A172 (cell line): ENCODE results near the gene DIAPH3. TPM values are rescaled to one million over a fixed set of nuclear protein-coding genes. Genes with fewer than 3 reads are reported as not detected.
A peak's percentile ranks its signal among the peaks of the same experiment; 100 is the strongest.
"Not testable (repeated sequence)": the region's sequence is repeated elsewhere in the genome, so short reads cannot be mapped to it uniquely, and the experiment has no call there.

Experiments
- DNase-seq: peaks from one replicate; pipeline ENCODE4 v3.0.0-alpha.2; 2015; ENCODE audit warnings: low spot score
- total RNA-seq: library from RNA; depleted of rRNA; stranded (reverse); fragments of >200 nt; shearing (Covaris generic); gene quantifications from 2 replicates; pipeline ENCODE4 v1.2.3, GENCODE V29; 2014; rRNA removed

DIAPH3 gene
- total RNA-seq = 25.6 and 27.1 TPM in 2 replicates

GRCh38 chr13:60163478-60164233 is at the start of gene DIAPH3:
TSS of gene DIAPH3 (minus strand) at chr13:60163928. CDS start at chr13:60163766, 162 bp downstream.
- DNase-seq = peak; percentile 93

- DNase-seq = no peak
Observed at GRCh38 chr13:60213236-60213744, 49.6 kb upstream of the DIAPH3 start.

- no peak for DNase-seq
Observed at GRCh38 chr13:60211548-60211947, 47.8 kb upstream of the DIAPH3 start.

- DNase-seq = no peak
Observed at GRCh38 chr13:60210510-60211330, 47.0 kb upstream of the DIAPH3 start.

GRCh38 chr13:60205499-60205898 is 41.8 kb upstream of the DIAPH3 start:
- DNase-seq = not testable (repeated sequence)

GRCh38 chr13:60201286-60201685 is 37.6 kb upstream of the DIAPH3 start:
- DNase-seq = no peak

GRCh38 chr13:60195893-60196292 is 32.2 kb upstream of the DIAPH3 start:
- DNase-seq = not testable (repeated sequence)

GRCh38 chr13:60182907-60183306 is 19.2 kb upstream of the DIAPH3 start:
- DNase-seq = no peak

- no peak for DNase-seq
Observed at GRCh38 chr13:60178327-60178726, 14.6 kb upstream of the DIAPH3 start.

- no peak for DNase-seq
Observed at GRCh38 chr13:60175571-60175970, 11.8 kb upstream of the DIAPH3 start.

GRCh38 chr13:60174113-60174512 is 10.4 kb upstream of the DIAPH3 start:
- no peak for DNase-seq

- DNase-seq = no peak
Observed at GRCh38 chr13:60172111-60172510, 8.4 kb upstream of the DIAPH3 start.

GRCh38 chr13:60170414-60170813 is 6.7 kb upstream of the DIAPH3 start:
- no peak for DNase-seq

GRCh38 chr13:60169239-60170031 is 5.7 kb upstream of the DIAPH3 start:
- no peak for DNase-seq

- no peak for DNase-seq
Observed at GRCh38 chr13:60167121-60167520, 3.4 kb upstream of the DIAPH3 start.

GRCh38 chr13:60165391-60166099 is 1.8 kb upstream of the DIAPH3 start:
- no peak for DNase-seq

- DNase-seq = peak; percentile 11
Observed at GRCh38 chr13:60164234-60164889, 634 bp upstream of the DIAPH3 start.

GRCh38 chr13:60162096-60162495 is 1.6 kb downstream of the DIAPH3 start:
- no peak for DNase-seq

- DNase-seq = no peak
Observed at GRCh38 chr13:60158321-60158801, 5.4 kb downstream of the DIAPH3 start.

- DNase-seq = no peak
Observed at GRCh38 chr13:60155978-60156377, 7.8 kb downstream of the DIAPH3 start.

- no peak for DNase-seq
Observed at GRCh38 chr13:60152904-60153303, 10.8 kb downstream of the DIAPH3 start.
